ENCODE data around the gene TCEAL7.
"Not testable (repeated sequence)": the region's sequence is repeated elsewhere in the genome, so short reads cannot be mapped to it uniquely, and the experiment has no call there.

TCEAL7 gene

GRCh38 chrX:103329991-103330390 lies at the start of gene TCEAL7:
Gene TCEAL7 (plus strand): TSS chrX:103330239. CDS start chrX:103331404, 1,165 bp downstream.
- peak; percentile 81 for DNase-seq

DNA sequence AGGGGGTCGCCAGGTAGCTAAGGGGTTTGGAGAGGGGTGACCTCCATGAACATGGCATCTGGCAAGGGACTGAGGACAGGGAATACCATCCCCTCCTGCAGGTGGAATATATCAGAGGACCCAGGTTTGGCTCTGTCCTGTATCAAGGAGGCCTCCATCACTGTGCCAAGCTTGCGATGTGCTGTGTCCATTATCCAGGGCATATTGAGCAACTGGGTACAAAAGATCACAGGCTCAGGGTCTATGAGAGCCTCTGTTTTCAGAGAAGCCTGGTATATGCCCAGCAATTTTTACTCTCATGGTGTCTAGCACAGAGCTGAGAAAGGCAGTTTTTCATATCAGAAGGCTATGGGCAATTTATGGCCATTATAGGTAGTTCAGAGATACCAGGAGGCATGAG lies 36.9 kb upstream of the TCEAL7 start:
- DNase-seq: no peak

DNA sequence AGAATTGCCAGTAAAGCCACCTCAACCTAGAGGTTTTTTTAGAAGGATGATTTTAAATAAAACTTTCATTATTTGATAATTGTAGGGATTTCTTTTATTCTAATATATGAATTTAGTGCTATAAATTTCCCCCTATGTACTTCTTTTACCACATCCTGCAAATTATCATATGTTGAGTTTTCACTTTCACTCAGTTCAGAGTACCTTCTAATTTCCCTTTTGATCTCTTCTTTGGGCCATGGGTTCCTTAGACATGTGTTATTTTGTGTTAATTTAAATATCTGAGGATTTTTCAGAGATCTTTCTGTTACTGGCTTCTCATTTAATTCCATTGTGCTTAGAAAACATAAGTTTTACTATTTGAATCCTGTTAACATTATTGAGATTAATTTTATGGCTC lies 25.3 kb upstream of the TCEAL7 start:
- DNase-seq: no peak

DNA sequence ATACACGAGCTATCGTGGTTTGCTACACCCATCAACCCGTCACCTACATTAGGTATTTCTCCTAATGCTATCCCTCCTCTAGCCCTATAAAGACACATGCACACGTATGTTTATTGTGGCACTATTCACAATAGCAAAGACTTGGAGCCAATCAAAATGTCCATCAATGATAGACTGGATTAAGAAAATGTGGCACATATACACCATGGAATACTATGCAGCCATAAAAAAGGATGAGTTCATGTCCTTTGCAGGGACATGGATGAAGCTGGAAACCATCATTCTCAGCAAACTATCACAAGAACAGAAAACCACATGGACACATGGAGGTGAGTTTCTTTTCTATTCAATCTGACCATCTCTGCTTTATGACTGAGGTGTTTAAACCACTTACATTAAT lies 24.4 kb upstream of the TCEAL7 start:
- not testable (repeated sequence) for DNase-seq

GRCh38 chrX:103309860-103310554 lies 20.0 kb upstream of the TCEAL7 start:
- no peak for DNase-seq

- DNase-seq: peak; percentile 73
Measured at GRCh38 chrX:103310555-103311398, 19.3 kb upstream of the TCEAL7 start, which contains the start of gene BEX2. Gene BEX2 (minus strand): TSS chrX:103310990. CDS start chrX:103309976, 1,014 bp downstream.

DNA sequence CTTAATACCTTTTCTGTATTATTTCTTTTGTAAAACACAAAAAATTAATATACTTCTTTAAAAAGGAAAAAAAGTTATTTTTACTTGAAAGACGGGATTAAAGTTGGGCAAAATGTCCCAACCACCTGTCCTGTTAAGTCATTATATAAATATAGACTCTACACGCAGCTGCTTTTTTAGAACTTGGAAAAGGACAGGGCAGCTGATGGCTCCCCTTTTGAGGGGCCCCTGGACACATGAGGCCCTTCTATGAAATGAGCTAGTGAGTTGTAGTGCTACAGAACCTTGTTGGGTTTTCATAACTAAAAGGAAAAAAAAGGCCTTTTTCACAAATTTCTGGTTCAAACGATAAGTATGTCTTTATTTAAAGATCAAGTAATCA lies 18.6 kb upstream of the TCEAL7 start:
- no peak for DNase-seq

DNA sequence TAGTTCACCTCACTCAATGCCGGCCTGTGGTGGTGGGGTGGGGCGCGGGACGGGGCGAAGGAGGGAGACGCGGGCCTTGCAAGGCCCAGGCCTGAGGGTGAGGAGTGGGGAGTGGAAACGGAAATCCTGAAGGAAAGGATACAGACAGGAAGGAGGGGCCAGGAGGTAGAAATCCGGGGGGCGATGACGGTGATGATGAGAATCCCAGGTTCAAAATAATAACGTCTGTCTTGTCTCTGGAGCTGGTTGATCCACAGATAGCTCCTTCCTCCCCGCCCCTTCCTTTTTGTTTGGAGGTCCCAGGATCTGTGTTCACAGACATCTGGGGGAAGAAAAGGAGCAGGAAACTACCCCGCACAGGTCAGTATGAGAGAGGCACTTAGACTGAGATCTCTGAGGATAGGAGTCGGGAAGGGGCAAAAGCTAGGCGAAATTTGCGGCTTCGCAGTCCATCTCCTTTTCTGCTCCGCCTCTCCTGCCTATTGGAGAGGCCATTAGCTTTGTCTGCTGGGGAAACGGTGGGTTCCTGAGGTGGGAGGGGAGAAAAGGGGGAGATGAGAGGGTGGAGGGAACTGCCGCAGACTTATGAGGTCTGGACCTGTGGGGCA lies 746 bp downstream of the TCEAL7 start:
- DNase-seq: peak; percentile 39

GRCh38 chrX:103338663-103339062 lies 8.6 kb downstream of the TCEAL7 start:
- DNase-seq: no peak

- DNase-seq: peak; percentile 31
Measured at GRCh38 chrX:103343105-103343504, 13.1 kb downstream of the TCEAL7 start.

GRCh38 chrX:103344606-103345005 lies 14.6 kb downstream of the TCEAL7 start:
- no peak for DNase-seq

DNA sequence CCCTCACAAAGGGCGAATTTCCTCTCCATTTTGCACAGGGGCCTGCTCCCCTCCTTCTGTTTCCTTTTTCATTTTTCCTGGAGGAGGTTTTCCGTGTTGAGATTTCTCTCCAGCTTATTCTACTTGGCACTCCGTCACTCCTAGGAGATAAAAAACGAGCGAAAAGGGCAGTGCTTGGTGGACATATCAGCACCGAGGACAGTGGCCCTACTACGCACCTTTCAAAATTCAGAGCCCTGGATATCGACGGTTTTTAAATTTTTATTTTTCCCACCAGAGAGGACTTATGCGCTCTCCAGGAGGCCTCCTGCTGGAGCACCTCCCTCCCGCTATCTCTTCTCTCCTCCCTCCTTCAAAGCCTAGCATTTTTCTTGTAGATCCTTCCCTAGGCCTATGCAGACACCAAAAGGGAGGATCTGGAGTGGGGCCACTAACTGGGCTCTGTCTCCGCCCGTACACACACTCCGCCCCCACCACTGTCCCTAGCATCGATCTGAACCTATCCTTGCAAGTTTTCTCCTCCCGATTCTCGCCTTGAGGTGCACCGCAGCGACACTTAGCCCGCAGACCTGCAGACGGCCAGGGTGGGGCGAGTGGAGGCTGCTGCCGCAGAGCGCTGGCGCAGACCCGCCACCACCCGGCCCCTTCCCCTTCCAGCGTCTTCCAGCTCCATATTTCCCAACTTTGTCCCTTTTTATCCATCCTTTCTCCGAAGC lies 17.8 kb downstream of the TCEAL7 start:
- no peak for DNase-seq

GRCh38 chrX:103356130-103356798 lies 26.2 kb downstream of the TCEAL7 start, which contains the start of gene TCEAL9:
Gene TCEAL9 (plus strand): TSS chrX:103356506. CDS start chrX:103357685, 1,179 bp downstream.
- DNase-seq: peak; percentile 91

- DNase-seq: peak; percentile 63
Measured at GRCh38 chrX:103356858-103357257, 26.8 kb downstream of the TCEAL7 start.

DNA sequence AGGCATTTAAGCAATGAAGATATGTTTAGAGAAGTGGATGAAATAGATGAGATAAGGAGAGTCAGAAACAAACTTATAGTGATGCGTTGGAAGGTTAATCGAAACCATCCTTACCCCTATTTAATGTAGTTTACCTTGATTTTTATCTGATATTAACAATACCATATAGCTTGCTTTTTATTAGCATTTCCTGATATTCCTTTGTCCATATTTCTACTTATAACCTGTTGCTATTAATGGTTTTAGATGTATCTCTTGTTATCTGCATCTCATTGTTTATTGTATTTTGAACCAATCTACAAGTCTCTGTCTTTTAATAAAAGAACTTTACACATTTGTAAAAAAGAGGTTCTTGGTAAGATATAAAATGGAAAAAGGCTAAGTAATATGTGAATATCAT lies 27.8 kb downstream of the TCEAL7 start:
- DNase-seq: no peak

GRCh38 chrX:103359605-103360004 lies 29.6 kb downstream of the TCEAL7 start:
- not testable (repeated sequence) for DNase-seq

DNA sequence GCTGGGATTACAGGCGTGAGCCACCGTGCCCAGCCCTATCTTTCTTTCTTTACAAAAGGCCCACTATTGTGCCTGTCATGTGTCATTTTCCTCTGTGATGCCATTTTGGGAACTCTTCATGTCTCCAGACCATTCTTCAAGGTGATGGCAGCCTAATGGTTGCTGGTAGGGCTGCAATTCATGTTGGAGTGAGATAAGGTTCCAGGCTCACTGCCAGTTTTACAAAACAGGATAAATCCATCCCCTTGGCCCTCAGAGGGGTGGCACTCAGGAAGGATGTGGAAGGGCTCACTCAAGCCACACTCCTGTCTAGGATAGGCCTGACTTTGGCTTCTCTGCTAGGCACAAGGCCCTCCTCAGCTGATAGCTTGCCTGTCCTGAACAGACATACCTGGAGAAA lies 30.1 kb downstream of the TCEAL7 start:
- DNase-seq: no peak

- DNase-seq: no peak
Measured at GRCh38 chrX:103360916-103361315, 30.9 kb downstream of the TCEAL7 start.

DNA sequence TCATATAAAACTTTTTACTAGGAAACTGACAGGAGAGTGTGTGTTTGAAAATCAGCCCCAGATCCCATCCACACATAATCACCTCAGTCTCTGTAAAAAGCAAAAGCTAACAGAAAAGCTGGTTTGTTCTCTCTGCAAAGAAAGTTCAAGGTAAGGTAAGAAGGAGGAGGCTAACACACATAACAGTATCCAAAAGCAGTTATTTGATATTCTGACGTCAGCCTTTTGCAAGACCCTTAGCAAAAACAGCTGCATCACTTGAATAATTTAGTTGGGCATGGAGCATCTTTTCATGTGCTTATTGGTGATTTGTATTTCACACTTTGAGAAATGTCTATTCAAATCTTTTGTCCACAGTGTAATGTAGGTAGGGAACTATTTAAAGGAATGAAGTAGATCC lies 31.8 kb downstream of the TCEAL7 start:
- DNase-seq: no peak

GRCh38 chrX:103362474-103362873 lies 32.4 kb downstream of the TCEAL7 start:
- no peak for DNase-seq

GRCh38 chrX:103363046-103363445 lies 33.0 kb downstream of the TCEAL7 start:
- no peak for DNase-seq

DNA sequence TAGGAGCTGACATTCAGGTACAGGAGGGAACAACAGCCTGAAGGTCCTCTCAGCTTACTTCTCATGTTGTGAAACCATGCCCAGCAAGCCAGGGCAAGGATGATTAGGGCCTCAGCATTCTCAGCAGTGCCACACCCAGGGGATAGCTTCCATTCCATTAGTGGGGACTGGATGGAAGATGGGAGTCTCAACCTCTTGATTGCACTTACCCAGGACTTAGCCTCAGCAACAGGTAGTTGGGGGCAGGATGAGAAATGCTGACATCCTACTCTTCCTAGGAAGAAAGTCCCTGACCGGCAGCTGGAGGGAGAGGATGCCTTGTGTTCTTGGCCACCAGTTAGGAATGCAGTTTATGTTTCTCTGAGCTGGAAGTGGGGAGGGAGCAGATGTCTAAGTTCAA lies 37.5 kb downstream of the TCEAL7 start:
- DNase-seq: no peak

Data from femur (tissue), 1 donor.